ENCODE measurements around the gene TOMT. TPM values are rescaled to one million over a fixed set of nuclear protein-coding genes. Genes with fewer than 3 reads are reported as not detected.

TOMT gene
- total and polyA plus RNA-seq, 11 donors = 0.23 TPM; not detected in 10

- Histone ChIP-seq H3K27ac (no peak overlapping the region), H3K36me3 (no peaks in the 10 kb centered on the region), H3K4me3 (no peak overlapping the region), H3K27me3 (peaks cover 0 to 17% (median 0%) of the 10 kb centered on the region in 9 donors), H3K4me1 (no peaks in the 10 kb centered on the region), H3K9me3 (no peaks in the 10 kb centered on the region)
- intact Hi-C loops (cut with DNase I) = no loop called here
- no peak for ATAC-seq
- TF ChIP-seq POLR2A (IDR thresholded peaks at IDR 0.05) = no peak
- TF ChIP-seq, protein P1, sequence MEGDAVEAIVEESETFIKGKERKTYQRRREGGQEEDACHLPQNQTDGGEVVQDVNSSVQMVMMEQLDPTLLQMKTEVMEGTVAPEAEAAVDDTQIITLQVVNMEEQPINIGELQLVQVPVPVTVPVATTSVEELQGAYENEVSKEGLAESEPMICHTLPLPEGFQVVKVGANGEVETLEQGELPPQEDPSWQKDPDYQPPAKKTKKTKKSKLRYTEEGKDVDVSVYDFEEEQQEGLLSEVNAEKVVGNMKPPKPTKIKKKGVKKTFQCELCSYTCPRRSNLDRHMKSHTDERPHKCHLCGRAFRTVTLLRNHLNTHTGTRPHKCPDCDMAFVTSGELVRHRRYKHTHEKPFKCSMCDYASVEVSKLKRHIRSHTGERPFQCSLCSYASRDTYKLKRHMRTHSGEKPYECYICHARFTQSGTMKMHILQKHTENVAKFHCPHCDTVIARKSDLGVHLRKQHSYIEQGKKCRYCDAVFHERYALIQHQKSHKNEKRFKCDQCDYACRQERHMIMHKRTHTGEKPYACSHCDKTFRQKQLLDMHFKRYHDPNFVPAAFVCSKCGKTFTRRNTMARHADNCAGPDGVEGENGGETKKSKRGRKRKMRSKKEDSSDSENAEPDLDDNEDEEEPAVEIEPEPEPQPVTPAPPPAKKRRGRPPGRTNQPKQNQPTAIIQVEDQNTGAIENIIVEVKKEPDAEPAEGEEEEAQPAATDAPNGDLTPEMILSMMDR (IDR thresholded peaks at IDR 0.05) = no peak
- 76 to 81% (median 77%) methylated on average over 4 of the region's 4 CpGs for WGBS, 4 donors
- DNase-seq = no peak
These were observed 51.4 kb downstream of the TOMT start for GRCh38 chr11:72157131-72157530.

Small RNA genes lying within 50 kb of the gene (microRNA-seq; reads per million reads assigned to microRNA genes)
- 0 reads per million in 4 donors for gene MIR3165

Other genes starting within 250 kb of the TOMT start
- not detected for gene DEFB131B, start 227.5 kb upstream of the TOMT start, total RNA-seq
- gene DEFB131B, start 227.5 kb upstream of the TOMT start, polyA plus RNA-seq = not detected
- 1 to 10 TPM in 7 of 9 donors, under 1 TPM in 1, not detected in 1; 0.95 to 5.3 (median 2.8) TPM for gene XNDC1N, start 177.3 kb upstream of the TOMT start, total RNA-seq
- 1 to 10 TPM; 1.2 to 2.9 TPM for gene XNDC1N, start 177.3 kb upstream of the TOMT start, polyA plus RNA-seq
- 10 to 100 TPM; 15.4 to 28.2 (median 22.0) TPM for gene RNF121, start 176.9 kb upstream of the TOMT start, total RNA-seq
- 10 to 100 TPM in 1 of 2 donors, 1 to 10 TPM in 1; 8.0 to 45.3 TPM for gene RNF121, start 176.9 kb upstream of the TOMT start, polyA plus RNA-seq
- gene IL18BP, start 107.0 kb upstream of the TOMT start, total RNA-seq = 10 to 100 TPM in 2 of 9 donors, 1 to 10 TPM in 7; 1.1 to 86.5 (median 5.1) TPM
- 1 to 10 TPM; 4.1 to 4.4 TPM for gene IL18BP, start 107.0 kb upstream of the TOMT start, polyA plus RNA-seq
- gene NUMA1, start 25.4 kb upstream of the TOMT start, total RNA-seq = 100 to 1,000 TPM in 5 of 9 donors, 10 to 100 TPM in 4; 62.7 to 193 (median 101) TPM
- 100 to 1,000 TPM in 1 of 2 donors, 10 to 100 TPM in 1; 83.9 to 142 TPM for gene NUMA1, start 25.4 kb upstream of the TOMT start, polyA plus RNA-seq
- 1 to 10 TPM; 2.0 to 8.3 (median 4.5) TPM for gene LRRC51, start 25.1 kb upstream of the TOMT start, total RNA-seq
- 1 to 10 TPM; 3.0 to 9.3 TPM for gene LRRC51, start 25.1 kb upstream of the TOMT start, polyA plus RNA-seq
- 100 to 1,000 TPM in 2 of 9 donors, 10 to 100 TPM in 7; 68.7 to 119 (median 84.8) TPM for gene LAMTOR1, start 2.6 kb upstream of the TOMT start, total RNA-seq
- gene LAMTOR1, start 2.6 kb upstream of the TOMT start, polyA plus RNA-seq = 100 to 1,000 TPM in 1 of 2 donors, 10 to 100 TPM in 1; 80.3 to 159 TPM
- 10 to 100 TPM; 35.6 to 48.7 (median 40.1) TPM for gene ANAPC15, start 6.8 kb downstream of the TOMT start, total RNA-seq
- gene ANAPC15, start 6.8 kb downstream of the TOMT start, polyA plus RNA-seq = 10 to 100 TPM; 37.4 to 82.7 TPM
- gene FOLR3, start 29.8 kb downstream of the TOMT start, total RNA-seq = 1 to 10 TPM in 1 of 9 donors, under 1 TPM in 2, not detected in 6; 0.79 to 1.1 (median 0.90) TPM
- under 1 TPM in 1 of 2 donors, not detected in 1; 0.43 TPM for gene FOLR3, start 29.8 kb downstream of the TOMT start, polyA plus RNA-seq
- gene FOLR1, start 86.2 kb downstream of the TOMT start, total RNA-seq = under 1 TPM in 3 of 9 donors, not detected in 6; 0.21 to 0.79 (median 0.39) TPM
- under 1 TPM in 1 of 2 donors, not detected in 1; 0.08 TPM for gene FOLR1, start 86.2 kb downstream of the TOMT start, polyA plus RNA-seq
- gene FOLR2, start 110.9 kb downstream of the TOMT start, total RNA-seq = 100 to 1,000 TPM in 1 of 9 donors, 10 to 100 TPM in 7, 1 to 10 TPM in 1; 9.6 to 136 (median 18.0) TPM
- 1 to 10 TPM; 5.0 to 6.5 TPM for gene FOLR2, start 110.9 kb downstream of the TOMT start, polyA plus RNA-seq
- 100 to 1,000 TPM in 5 of 9 donors, 10 to 100 TPM in 4; 94.7 to 146 (median 112) TPM for gene INPPL1, start 118.8 kb downstream of the TOMT start, total RNA-seq
- gene INPPL1, start 118.8 kb downstream of the TOMT start, polyA plus RNA-seq = 10 to 100 TPM; 73.2 to 89.1 TPM
- not detected for gene PHOX2A, start 138.3 kb downstream of the TOMT start, total RNA-seq
- gene PHOX2A, start 138.3 kb downstream of the TOMT start, polyA plus RNA-seq = not detected

All from heart left ventricle (tissue), 16 donors.